ENCODE measurements around the gene C2CD4A.

- TF ChIP-seq POLR2A (IDR thresholded peaks at IDR 0.05; ENCODE audit: low read depth, low read length) (no peak), MEF2A (IDR thresholded peaks at IDR 0.05; ENCODE audit: insufficient read depth, low read depth, low read length) (no peak), CTCF (IDR thresholded peaks at IDR 0.05 in 2 of 3, conservative IDR thresholded peaks at IDR 0.05 in 1 of 3; ENCODE audit: control insufficient read depth in 2 of 3, extremely low read depth in 1 of 3, insufficient read depth in 1 of 3, low read depth in 3 of 3, low read length in 3 of 3) (no peak), CREB1 (IDR thresholded peaks at IDR 0.05; ENCODE audit: low read depth) (no peak), MXI1 (IDR thresholded peaks at IDR 0.05; ENCODE audit: low read depth, low read length) (no peak), NFIC (IDR thresholded peaks at IDR 0.05; ENCODE audit: low read depth, low read length) (no peak), PRDM15 (CRISPR knock-in tag; IDR thresholded peaks at IDR 0.05) (no peak), USF1 (IDR thresholded peaks at IDR 0.05; ENCODE audit: borderline replicate concordance, extremely low read length, insufficient read depth, low read depth, low read length) (no peak), EGR1 (IDR thresholded peaks at IDR 0.05; ENCODE audit: borderline replicate concordance in 1 of 2, low read depth in 2 of 2, low read length in 2 of 2) (no peak), EP300 (IDR thresholded peaks at IDR 0.05; ENCODE audit: borderline replicate concordance in 1 of 2, control insufficient read depth in 1 of 2, low read depth in 2 of 2, low read length in 2 of 2) (no peak)
Measured at GRCh38 chr15:62060896-62061280, 5.9 kb upstream of the C2CD4A start.

Measured in GM12878 (cell line).